GM21619 (cell line): Measurements from ENCODE around the gene NTM.

ENCODE experiments used
- ATAC-seq: cut with Tn5 transposase; IDR thresholded peaks from one replicate; pipeline ENCODE4 v1.9.1; 2021; ENCODE audit not compliant: unreplicated experiment

Gene NTM

GRCh38 chr11:131682373-131683015 lies 312.1 kb downstream of the NTM start:
- ATAC-seq: no peak

DNA sequence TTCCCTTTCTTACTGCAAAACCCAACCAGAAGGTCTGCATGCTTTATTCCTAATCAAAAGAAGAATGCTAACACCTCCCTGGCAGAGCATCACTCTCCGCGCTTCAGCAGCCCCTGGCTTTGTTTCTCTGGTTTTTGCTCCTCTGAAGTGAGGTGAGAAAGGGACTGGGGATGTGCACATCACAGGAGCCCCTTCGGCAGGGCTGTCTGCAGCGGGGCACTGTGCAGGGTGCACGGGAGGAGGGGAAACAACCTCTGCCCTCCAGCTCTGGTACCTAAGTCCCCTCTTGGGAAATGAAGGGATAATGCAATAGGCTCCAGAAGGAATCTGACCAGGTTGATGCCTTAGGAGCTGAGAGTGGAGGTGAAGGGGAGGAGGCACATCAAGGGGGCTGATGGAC lies 312.7 kb downstream of the NTM start:
- no peak for ATAC-seq

GRCh38 chr11:131683666-131684065 lies 313.3 kb downstream of the NTM start:
- no peak for ATAC-seq

GRCh38 chr11:131684111-131685060 lies 314.0 kb downstream of the NTM start:
- no peak for ATAC-seq

- ATAC-seq: no peak
These were observed 314.8 kb downstream of the NTM start for GRCh38 chr11:131685206-131685605.

GRCh38 chr11:131685906-131686305 lies 315.5 kb downstream of the NTM start:
- no peak for ATAC-seq

- ATAC-seq: no peak
These were observed 316.4 kb downstream of the NTM start for GRCh38 chr11:131686836-131687235.

- ATAC-seq: no peak
These were observed 317.1 kb downstream of the NTM start for GRCh38 chr11:131687291-131688047.

DNA sequence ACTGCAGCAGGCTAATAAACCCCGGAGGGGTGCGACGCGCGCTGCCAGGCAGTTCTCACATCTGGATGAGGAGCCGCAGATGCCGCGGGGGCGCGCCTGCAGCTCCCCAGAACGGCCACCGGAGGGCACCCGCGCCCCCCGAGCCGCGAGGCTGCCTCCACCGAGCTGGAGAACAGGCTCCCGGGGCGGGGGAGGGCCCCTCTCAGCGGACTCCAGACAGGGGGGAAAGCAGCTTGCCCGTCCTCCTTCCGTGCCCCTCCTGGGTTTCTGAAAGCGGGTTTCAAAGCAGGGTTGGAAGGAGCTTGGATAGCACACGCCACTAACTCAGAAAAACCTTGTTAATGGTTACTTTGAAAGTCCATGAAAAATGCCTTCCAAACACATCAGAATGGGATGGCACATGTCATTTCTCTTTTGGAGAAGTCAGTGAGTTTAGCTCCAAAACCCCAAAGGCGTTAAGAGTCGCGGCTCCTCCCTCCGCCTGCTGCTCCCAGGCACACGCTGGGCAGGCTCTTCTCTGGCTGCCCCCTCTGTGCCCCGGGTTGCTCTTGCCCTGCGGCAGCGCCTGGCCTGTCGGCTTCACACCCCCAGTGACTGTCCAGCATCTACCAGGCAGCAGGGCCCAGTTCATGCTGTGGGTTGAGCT lies 317.8 kb downstream of the NTM start:
- ATAC-seq: peak; percentile 85

DNA sequence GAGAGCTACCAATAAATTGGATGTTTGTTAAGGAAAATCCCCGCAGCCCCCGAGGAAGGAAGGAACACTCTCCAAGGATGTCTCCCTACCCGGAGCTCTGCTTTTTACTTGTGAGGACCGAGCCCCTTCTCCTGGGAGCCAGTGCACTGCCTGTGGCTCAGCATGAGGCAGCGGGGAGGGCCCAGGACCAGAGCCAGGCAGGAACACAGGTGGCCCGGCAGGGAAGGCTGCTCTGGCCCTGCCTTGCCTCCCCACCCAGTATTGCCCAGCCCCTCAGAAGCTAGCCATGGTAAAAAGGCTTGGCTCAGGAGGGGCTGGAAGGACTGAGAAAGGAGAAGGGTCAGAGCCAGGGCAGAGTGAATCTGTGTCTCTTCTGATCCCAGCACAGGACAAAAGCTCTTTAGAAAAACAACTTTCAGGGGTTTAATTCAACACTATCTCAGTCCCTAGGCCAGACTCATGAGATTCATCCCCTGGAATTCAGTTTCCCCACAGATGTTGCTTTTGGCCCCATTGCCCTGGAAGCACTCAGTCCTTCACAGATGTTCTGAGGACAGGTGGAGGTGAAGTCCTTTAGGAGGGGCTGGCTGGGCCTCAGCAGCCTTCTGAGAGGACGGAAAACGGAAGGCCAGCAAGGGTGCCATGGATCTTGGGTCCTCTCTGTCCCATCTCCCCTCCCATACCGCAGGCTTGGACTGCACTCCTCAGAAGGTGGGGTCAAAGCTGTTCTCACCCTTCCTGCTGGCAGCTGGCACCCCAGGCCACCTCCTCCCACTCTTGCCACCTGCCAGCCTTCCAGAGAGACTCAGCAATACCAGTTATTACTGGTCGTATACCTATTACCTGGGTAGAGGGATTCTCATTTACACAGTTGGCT lies 318.9 kb downstream of the NTM start:
- ATAC-seq: no peak

- no peak for ATAC-seq
These were observed 319.9 kb downstream of the NTM start for GRCh38 chr11:131690362-131690761.

DNA sequence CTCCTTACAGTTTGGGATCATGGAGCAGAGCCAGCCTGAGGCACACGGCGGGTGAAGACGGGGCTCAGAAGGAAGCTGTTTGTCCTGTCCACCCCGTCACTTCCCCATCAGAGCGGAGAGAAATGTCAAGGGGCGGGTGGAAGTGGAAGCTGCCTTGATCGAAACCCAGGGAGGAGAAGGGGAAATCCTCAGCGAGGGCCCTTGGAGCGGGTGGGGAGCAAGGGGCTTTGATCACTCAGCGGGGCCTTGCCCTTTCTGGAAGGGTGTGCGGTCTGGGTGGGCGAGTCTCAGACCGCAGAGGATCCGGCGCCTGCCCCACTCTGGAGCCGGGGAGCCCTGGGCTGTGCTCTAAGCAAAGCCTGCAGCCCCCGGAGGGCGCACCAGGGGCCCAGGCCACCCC lies 320.4 kb downstream of the NTM start:
- ATAC-seq: no peak

GRCh38 chr11:131691181-131692041 lies 321.0 kb downstream of the NTM start:
- no peak for ATAC-seq

GRCh38 chr11:131692151-131692550 lies 321.7 kb downstream of the NTM start:
- no peak for ATAC-seq

- no peak for ATAC-seq
These were observed 322.5 kb downstream of the NTM start for GRCh38 chr11:131692961-131693360.

DNA sequence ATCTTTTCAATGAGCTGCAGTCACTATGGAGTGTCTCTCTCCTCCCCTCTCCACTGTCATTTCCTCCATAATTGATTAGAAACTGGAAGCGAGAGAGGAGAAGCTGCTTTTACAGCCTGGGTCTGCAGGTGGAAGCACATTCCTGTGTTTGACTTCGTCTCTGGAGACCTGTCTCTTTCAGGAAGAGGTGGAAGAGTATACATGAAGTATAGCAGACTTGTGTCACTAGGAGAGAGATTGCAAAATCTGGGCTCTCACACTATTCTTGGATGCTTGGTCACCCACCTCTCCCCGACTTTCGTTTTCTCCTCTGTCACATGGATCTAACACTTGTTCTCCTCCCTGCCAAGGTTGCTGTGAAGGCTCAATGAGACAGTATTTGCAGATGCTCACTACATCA lies 323.3 kb downstream of the NTM start:
- ATAC-seq: no peak

- peak; percentile 90 for ATAC-seq
These were observed 324.4 kb downstream of the NTM start for GRCh38 chr11:131694526-131695424.

DNA sequence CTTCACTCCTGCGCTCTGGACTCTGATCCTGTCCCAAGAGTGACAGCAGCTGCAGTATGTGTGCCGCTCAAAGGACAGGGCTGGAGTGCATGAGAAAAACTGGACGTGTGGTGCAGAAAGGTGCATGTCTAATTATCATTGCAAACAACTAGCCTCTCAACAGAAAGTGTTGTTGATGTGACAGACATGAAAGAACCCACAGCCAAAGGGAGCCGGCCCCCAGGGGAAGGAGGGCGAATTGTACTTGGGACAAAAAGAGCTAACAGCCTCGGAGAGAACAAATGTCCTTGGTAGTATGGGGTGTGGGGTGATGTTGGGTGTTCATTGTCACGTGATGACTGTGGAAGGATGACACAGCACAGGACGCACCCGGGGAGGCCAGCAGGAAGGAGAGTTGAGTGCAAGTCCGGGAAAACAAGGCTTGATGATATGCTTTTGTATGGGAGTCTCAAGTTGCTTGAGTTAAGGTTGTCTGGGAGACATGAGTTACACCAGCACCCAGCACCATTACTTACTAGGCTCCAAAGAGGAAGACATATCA lies 325.5 kb downstream of the NTM start:
- no peak for ATAC-seq
